IPS-20b (cell line): ENCODE results near the gene HHAT.

Experiments
- H3K27ac ChIP-seq: one replicate; pipeline ENCODE4 v1.5.1; 2013; ENCODE audit warnings: low read length
- H3K27me3 ChIP-seq: 2 replicates; pipeline ENCODE4 v1.6.1; 2013; ENCODE audit warnings: mild to moderate bottlenecking, low read length, inconsistent platforms; ENCODE audit not compliant: insufficient read depth
- H3K36me3 ChIP-seq: 2 replicates; pipeline ENCODE4 v1.6.1; 2013; ENCODE audit warnings: low read depth, mild to moderate bottlenecking, inconsistent platforms, low read length, moderate library complexity; ENCODE audit not compliant: insufficient read depth
- H3K4me1 ChIP-seq: 2 replicates; pipeline ENCODE4 v1.6.1; 2013; ENCODE audit warnings: mild to moderate bottlenecking, control low read depth, inconsistent platforms, low read length, moderate library complexity; ENCODE audit not compliant: insufficient read depth
- H3K4me3 ChIP-seq: 2 replicates; pipeline ENCODE4 v1.5.1; 2013; ENCODE audit warnings: mild to moderate bottlenecking, low read length, inconsistent platforms
- H3K9ac ChIP-seq: 2 replicates; pipeline ENCODE4 v1.6.1; 2013; ENCODE audit warnings: low read depth, mild to moderate bottlenecking, inconsistent platforms, low read length, moderate library complexity
- H3K9me3 ChIP-seq: 2 replicates; pipeline ENCODE4 v1.6.1; 2013; ENCODE audit warnings: mild to moderate bottlenecking, low read depth, low read length, inconsistent platforms; ENCODE audit not compliant: insufficient read depth

The HHAT gene

DNA sequence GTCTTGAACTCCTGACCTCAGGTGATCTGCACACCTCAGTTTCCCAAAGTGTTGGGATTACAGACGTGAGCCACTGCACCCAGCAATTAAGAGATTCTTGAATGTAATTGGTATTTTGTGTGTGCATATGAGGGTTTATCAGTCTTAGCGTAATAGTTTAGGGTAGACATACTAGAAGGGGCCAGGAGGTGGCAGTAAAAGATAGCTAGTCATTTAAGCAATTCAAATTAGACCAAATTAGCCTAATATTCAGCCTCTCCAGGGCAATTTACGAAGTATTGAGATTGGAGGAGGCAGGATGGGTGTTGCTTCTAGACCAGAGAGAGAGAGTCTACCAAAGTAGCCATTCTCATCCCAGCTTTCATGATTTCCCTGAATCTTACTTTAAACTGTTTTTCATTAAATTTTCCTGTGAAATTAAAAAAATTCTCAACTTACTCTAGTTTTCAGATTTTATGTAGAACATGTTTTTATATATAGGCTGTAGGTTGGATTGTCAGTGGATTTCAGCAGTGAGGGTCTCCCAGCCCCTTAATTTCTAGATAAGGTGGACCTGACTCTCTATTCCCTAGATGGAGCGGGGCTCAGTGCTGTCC, 119.7 kb downstream of the HHAT start:
- H3K9me3 ChIP-seq: no peaks in the 10 kb centered on the region
- H3K4me3 ChIP-seq: no peak overlapping the region
- H3K9ac ChIP-seq: no peak overlapping the region
- H3K27ac ChIP-seq: no peak overlapping the region
- 0 out of 2 replicates have a peak, but pooled peaks cover 9% of the 10 kb centered on the region for H3K4me1 ChIP-seq
- H3K36me3 ChIP-seq: no peaks in the 10 kb centered on the region
- H3K27me3 ChIP-seq: no peaks in the 10 kb centered on the region

DNA sequence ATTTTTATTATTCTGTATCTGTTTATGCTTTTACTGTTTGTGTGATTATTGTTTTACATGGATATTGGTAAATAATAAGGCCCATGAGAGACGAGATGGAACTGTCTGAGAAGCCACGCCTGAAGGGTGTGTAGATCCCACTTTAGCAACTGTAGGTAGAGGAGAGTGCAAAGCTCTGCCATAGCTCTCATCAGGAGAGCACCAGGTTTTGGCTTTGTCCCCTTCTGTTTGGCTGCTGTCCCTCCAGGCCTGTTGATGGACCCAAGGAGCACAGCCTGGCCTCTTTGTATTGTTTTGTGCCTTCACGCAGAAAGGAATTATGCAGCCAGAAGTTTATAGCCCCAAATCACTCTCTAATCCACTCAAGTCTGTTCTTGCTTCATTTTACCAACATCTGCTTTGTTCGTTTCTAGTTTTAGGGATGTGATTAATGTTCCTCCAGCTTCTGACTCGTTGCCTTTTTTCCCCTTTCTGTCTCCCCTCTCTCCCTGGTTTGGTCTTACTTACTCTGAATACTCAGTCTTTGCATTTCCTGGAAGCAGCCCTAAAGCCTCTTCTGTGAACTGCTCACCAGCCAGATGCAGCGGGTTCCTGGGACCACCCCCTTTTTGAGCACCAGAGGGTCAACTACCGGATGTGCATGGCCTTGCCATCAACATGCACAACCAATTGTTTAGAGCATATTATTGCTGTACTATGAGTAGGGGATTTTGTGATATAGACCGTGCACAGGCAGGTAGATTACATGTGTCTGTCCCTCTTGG, 127.3 kb downstream of the HHAT start:
- H3K4me1 ChIP-seq: no peaks in the 10 kb centered on the region
- no peaks in the 10 kb centered on the region for H3K36me3 ChIP-seq
- no peak overlapping the region for H3K9ac ChIP-seq
- H3K27me3 ChIP-seq: no peaks in the 10 kb centered on the region
- no peak overlapping the region for H3K27ac ChIP-seq
- H3K9me3 ChIP-seq: no peaks in the 10 kb centered on the region
- H3K4me3 ChIP-seq: no peak overlapping the region

DNA sequence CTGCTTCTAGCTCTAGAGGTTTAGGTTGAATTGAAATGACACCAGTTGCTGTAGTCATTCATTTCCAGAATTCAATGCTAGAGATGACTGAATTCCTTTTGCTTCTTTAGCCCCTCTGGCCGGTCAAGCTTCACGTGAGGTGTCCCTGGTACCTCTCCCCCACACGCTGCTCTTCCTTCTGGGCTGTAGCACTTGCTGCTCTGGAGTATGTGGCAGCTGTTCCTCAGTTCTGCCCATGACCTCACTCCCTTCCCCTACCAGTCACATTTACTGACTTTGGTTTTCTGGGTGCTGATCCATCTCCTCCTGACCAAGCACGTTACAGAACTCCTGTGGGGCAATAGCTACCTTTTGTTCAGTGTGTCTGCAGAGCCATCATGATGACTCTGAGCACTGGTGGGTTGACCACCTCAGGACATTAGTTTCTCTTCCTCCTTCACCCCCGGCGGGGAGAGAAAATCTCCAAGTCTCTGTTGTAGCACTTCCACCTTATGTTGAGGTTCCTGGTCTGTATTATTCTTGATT, 128.1 kb downstream of the HHAT start:
- Histone ChIP-seq H3K9me3 (no peaks in the 10 kb centered on the region), H3K36me3 (no peaks in the 10 kb centered on the region), H3K4me1 (no peaks in the 10 kb centered on the region), H3K9ac (no peak overlapping the region), H3K4me3 (no peak overlapping the region), H3K27ac (no peak overlapping the region), H3K27me3 (no peaks in the 10 kb centered on the region)

DNA sequence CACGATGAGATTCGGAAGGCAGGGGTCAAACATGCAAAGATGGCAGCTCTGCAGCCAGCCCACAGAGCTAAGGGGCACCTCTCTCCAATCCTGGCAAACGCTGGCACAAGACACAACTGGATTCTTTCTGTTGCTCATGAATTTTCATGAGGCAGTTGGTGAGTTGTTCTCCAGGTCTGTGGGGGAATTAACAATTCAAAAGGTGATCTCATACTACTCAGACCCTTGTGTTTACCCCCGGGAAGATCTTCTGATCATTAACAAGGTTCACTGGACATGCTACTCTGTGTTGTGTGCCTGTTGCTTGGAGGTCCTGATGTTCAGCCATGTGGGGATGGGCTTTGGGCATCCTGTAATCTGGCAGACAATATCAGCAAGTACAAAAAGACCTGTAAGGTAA, 128.9 kb downstream of the HHAT start:
- H3K27me3 ChIP-seq: no peaks in the 10 kb centered on the region
- no peak overlapping the region for H3K9ac ChIP-seq
- no peak overlapping the region for H3K27ac ChIP-seq
- no peaks in the 10 kb centered on the region for H3K36me3 ChIP-seq
- H3K9me3 ChIP-seq: no peaks in the 10 kb centered on the region
- no peaks in the 10 kb centered on the region for H3K4me1 ChIP-seq
- no peak overlapping the region for H3K4me3 ChIP-seq

DNA sequence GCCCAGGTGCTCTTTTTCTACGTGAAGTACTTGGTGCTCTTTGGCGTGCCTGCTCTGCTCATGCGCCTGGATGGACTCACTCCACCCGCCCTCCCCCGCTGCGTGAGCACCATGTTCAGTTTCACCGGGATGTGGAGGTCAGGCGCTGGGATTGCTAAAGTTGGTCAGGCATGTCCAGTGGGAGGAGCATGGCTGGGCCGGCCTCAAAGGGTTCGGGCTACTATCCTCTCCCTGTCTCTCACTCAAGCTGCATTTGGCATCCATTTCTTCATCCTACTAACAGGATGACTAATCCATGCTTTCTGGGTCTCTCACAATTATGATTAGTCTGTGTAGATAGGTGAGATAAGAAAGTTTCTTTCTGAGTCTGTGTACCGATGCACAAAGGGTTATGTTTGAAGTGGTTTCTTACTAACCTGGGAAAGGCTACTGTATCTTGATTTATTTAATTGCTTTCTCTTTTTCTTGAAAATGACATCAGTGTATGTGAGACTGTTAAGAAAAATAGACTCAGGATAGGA, 135.9 kb downstream of the HHAT start:
- no peaks in the 10 kb centered on the region for H3K27me3 ChIP-seq
- no peak overlapping the region for H3K9ac ChIP-seq
- no peak overlapping the region for H3K4me3 ChIP-seq
- no peak overlapping the region for H3K27ac ChIP-seq
- H3K4me1 ChIP-seq: no peaks in the 10 kb centered on the region
- no peaks in the 10 kb centered on the region for H3K9me3 ChIP-seq
- no peaks in the 10 kb centered on the region for H3K36me3 ChIP-seq

DNA sequence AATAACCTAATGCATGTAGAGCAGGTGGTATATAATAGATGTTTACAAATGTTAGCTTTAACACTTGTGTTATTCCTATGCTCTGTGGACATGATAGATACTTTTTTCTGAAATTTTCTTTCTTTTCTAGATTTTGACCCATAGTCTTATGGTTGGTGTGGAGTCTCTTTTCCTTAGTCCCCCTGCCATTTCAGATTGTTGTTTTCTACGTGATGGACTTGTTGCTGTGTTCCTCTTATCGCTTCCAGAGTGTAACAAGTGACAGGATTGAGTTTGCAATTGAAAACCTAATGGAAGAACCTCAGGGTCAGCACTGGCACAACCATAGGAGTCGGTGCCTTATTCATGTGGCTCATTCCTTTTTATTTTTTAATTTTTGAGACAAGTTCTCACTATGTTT, 136.4 kb downstream of the HHAT start:
- Histone ChIP-seq H3K9ac (no peak overlapping the region), H3K9me3 (no peaks in the 10 kb centered on the region), H3K27me3 (no peaks in the 10 kb centered on the region), H3K27ac (no peak overlapping the region), H3K4me3 (no peak overlapping the region), H3K4me1 (no peaks in the 10 kb centered on the region), H3K36me3 (no peaks in the 10 kb centered on the region)

DNA sequence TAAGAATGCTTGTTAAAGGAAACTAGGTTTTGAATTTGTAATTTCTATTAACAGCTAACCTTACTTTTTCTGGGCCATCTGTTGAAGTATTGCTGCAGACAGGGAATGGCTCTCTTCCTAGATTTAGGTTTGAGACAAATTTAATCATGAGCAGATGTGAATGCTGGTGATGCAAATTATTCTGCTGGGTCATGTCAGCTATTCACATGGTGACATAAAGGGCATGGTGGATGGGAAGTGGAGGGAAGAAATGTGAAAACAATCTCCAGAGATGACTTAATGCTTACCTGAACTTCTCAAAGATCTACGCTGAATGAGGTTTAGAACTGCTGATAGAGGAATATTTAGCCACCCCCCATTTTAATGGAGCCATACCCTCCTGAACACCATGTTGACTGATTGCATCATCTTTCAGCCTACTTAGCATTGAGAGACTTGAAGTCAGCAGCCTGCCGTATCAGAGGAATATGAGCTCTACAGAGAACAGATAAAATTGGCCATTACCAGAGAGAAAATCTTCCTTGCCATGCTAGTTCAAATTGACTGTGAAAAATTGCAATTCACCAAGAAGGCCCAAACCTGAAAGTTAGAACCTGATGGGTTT, 138.8 kb downstream of the HHAT start:
- no peak overlapping the region for H3K4me3 ChIP-seq
- no peaks in the 10 kb centered on the region for H3K27me3 ChIP-seq
- no peak overlapping the region for H3K27ac ChIP-seq
- no peaks in the 10 kb centered on the region for H3K9me3 ChIP-seq
- H3K4me1 ChIP-seq: no peaks in the 10 kb centered on the region
- H3K9ac ChIP-seq: no peak overlapping the region
- no peaks in the 10 kb centered on the region for H3K36me3 ChIP-seq

DNA sequence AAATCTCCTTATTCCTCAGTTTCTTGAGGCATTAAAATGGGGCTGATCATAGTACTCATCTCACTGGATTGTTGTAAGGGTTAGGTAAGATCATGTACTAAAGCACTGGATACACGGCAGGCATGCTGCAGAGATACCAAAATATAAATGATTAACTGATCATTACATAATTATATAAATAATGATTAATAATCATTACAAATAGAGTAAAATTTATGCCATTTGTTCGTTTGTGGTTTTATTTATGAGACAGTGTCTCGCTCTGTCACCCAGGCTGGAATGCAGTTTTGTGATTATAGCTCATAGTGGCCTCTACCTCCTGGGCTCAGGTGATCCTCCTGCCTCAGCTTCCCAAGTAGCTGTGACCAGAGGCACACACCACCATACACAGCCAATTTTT, 140.7 kb downstream of the HHAT start:
- no peak overlapping the region for H3K4me3 ChIP-seq
- no peak overlapping the region for H3K27ac ChIP-seq
- no peak overlapping the region for H3K9ac ChIP-seq
- H3K36me3 ChIP-seq: no peaks in the 10 kb centered on the region
- no peaks in the 10 kb centered on the region for H3K27me3 ChIP-seq
- H3K9me3 ChIP-seq: no peaks in the 10 kb centered on the region
- no peaks in the 10 kb centered on the region; the same call in 1 of the 2 replicates for H3K4me1 ChIP-seq

DNA sequence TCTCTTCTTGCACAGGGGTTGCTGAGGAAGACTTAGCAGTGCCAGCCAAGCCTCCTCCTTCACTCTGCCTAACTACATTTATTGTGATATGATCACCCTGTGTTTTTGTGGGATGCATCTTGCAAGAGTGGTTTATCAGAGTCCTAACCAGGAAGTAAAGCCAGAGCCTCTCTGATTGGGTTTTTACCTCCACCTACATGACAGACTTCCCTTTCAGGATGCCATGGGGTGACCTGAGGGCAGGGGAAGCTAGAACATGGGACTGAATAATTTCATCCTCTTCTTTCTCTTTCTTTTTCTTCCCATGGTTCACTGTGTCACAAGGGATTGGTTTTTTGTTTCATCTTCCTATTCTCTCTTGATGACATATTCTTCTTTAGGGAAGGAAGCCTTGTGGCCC, 146.6 kb downstream of the HHAT start:
- H3K36me3 ChIP-seq: no peaks in the 10 kb centered on the region
- no peaks in the 10 kb centered on the region for H3K27me3 ChIP-seq
- H3K4me1 ChIP-seq: no peaks in the 10 kb centered on the region; the same call in 1 of the 2 replicates
- H3K4me3 ChIP-seq: no peak overlapping the region
- no peaks in the 10 kb centered on the region for H3K9me3 ChIP-seq
- no peak overlapping the region for H3K27ac ChIP-seq
- no peak overlapping the region for H3K9ac ChIP-seq

DNA sequence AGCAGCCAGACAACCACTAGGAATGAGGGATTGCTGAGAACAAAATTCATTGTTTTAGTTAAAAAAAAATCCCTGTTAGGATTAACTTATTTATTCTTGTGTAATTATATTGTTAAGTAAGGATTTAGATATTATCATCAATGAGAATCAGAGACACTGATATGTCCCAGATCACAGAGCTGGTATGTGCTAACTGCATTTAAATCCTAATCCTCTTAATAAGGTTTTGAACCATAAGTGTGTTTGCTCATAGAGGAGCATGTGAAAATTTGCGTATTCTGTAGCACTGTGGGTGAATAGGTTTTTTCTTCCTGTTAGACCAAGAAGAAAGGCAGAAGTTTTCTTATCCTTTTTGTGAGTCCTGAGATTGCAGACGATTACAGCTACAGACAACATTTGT, 147.1 kb downstream of the HHAT start:
- Histone ChIP-seq H3K4me1 (no peaks in the 10 kb centered on the region; the same call in 1 of the 2 replicates), H3K4me3 (no peak overlapping the region), H3K27me3 (no peaks in the 10 kb centered on the region), H3K27ac (no peak overlapping the region), H3K9me3 (no peaks in the 10 kb centered on the region), H3K9ac (no peak overlapping the region), H3K36me3 (no peaks in the 10 kb centered on the region)

DNA sequence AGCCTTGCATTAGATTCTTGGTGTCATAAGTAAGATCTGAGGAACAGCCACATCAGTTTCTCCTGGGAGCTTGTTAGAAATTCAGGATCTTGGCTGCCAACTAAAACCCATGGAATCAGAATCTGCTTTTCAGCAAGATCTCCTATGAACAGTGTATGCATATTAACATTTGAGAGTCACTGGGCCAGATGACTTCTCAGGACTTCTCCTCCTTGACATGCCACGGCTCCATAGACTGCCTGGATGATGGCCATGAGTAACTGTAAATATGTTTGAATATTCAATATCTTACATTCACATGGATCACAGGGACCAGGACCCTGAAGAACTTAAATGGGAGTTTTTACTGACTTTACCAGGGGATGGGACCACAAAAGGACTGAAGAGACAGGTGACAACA, 148.0 kb downstream of the HHAT start:
- Histone ChIP-seq H3K27ac (no peak overlapping the region), H3K4me1 (no peaks in the 10 kb centered on the region; the same call in 1 of the 2 replicates), H3K4me3 (no peak overlapping the region), H3K27me3 (no peaks in the 10 kb centered on the region), H3K36me3 (no peaks in the 10 kb centered on the region), H3K9me3 (no peaks in the 10 kb centered on the region), H3K9ac (no peak overlapping the region)
